AG09309 (cell line): ENCODE measurements around the gene ADGRG6.

Source experiments
- DNase-seq: peaks from one replicate; pipeline ENCODE4 v3.0.0-alpha.2; 2010; ENCODE audit warnings: low read depth
- H3K4me3 ChIP-seq: 2 replicates; pipeline ENCODE4 v1.5.1; 2011; ENCODE audit warnings: mild to moderate bottlenecking, low read depth, low read length, moderate library complexity; ENCODE audit not compliant: control insufficient read depth
- TF ChIP-seq, protein P1 (sequence below): IDR thresholded peaks from 2 replicates; pipeline ENCODE4 v1.5.1; 2011; ENCODE audit warnings: mild to moderate bottlenecking, low read depth, low read length, inconsistent platforms; ENCODE audit not compliant: insufficient read depth, control insufficient read depth; ENCODE audit errors: missing control alignments

Gene ADGRG6

DNA sequence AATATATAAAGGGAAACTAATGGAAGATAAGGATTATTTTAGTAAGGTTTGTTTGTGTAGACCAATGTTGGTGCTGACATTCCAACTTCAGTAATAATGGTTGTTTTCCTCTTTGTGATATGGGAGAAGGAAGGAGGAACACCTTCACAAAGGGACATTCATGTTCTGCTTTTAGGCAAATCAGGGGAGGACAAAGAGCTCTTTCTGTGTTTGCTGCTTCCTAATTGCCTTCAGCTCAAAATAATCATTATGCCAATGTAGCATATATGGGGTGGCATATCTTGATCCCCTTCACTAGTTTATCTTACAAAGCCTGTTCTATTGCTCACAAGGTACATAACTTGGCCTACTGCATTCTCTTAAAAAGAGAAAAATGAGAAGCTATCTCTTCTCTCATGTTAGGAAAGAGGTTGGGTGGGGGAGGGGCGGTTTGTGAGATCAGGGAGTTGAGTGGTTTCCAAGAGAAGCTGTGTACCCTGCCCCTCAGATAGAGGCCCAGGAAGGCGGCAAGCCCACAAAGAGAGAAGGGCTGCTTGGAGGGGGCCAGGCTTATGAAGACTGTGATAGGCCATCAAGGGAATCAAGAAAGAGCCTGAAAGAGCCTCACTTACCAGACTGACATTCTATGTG is 4.7 kb upstream of the ADGRG6 start:
- TF ChIP-seq, protein P1, sequence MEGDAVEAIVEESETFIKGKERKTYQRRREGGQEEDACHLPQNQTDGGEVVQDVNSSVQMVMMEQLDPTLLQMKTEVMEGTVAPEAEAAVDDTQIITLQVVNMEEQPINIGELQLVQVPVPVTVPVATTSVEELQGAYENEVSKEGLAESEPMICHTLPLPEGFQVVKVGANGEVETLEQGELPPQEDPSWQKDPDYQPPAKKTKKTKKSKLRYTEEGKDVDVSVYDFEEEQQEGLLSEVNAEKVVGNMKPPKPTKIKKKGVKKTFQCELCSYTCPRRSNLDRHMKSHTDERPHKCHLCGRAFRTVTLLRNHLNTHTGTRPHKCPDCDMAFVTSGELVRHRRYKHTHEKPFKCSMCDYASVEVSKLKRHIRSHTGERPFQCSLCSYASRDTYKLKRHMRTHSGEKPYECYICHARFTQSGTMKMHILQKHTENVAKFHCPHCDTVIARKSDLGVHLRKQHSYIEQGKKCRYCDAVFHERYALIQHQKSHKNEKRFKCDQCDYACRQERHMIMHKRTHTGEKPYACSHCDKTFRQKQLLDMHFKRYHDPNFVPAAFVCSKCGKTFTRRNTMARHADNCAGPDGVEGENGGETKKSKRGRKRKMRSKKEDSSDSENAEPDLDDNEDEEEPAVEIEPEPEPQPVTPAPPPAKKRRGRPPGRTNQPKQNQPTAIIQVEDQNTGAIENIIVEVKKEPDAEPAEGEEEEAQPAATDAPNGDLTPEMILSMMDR, result no peak
- DNase-seq, result no peak
- H3K4me3 ChIP-seq, result no peak overlapping the region

DNA sequence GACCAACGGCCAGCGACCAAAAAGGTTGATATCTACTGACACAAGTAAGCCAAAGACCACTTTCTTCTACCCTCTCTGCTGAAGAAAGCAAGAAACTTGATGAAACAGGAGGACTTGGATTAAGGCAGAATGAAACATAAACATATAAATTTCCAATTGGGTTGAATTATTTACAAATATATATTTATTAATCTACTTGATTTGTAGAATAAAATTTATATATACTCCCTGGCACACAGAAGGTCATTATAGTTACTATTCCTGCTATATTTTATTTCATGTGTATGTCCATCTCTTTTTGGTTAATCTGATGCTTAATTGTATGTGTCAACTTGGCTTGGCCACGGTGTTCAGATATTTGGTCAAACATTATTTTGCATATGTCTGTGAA is 4.2 kb upstream of the ADGRG6 start:
- no peak overlapping the region for H3K4me3 ChIP-seq
- no peak for DNase-seq
- TF ChIP-seq, protein P1, result no peak

DNA sequence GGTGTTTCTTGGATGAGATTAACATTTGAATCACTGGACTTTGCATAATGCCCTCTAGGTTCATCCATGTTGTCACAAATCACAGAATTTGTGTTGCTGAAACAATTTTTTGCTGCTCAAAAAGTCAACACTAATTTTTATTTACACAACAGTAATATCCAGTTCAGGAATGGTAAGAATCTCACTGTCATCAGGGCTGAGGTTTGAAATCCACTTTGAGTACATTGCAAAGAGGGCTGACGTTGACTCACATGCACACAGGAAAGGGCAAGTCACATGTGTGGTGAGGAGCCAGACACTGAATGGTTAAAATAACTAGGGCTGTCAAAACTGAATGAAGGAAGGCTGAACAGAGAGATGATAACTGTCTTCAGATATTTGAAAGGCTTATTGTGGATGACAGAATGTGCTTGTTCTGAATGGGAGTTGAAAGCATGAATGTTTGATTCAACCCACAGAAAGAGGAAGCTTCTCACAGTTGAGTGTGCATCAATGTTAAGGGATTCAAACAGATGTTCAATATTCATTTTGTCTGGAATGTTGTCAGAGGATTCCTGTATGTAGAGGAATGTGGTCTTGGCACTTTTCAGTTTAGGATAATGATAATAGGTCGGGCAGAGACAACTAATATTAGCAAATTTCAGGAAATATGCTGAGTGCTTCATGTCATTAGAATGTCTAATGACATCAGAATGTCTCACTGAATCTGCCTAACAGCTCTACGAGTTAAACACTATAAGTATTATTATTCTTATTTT is 3.6 kb upstream of the ADGRG6 start:
- DNase-seq, result no peak
- no peak overlapping the region for H3K4me3 ChIP-seq
- TF ChIP-seq, protein P1, result no peak

DNA sequence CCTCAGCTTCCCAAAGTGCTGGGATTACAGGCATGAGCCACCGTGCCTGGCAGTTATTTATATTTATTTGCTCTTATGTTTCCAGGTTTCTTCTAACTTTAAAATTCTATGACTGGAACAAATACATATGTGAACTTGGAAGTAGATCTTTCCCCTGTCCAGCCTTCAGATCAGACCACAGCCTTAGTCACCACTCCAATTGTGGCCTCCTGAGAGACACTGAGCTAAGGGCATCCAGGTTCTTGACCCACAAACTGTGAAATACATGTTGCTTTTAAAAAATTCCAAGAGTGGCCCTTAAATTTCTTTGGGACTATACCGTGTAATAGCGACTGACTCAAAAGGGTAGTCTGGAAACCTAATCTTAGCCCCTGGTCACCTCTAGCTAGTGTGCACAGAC is 1.5 kb upstream of the ADGRG6 start:
- H3K4me3 ChIP-seq, result no peak overlapping the region
- DNase-seq, result no peak

DNA sequence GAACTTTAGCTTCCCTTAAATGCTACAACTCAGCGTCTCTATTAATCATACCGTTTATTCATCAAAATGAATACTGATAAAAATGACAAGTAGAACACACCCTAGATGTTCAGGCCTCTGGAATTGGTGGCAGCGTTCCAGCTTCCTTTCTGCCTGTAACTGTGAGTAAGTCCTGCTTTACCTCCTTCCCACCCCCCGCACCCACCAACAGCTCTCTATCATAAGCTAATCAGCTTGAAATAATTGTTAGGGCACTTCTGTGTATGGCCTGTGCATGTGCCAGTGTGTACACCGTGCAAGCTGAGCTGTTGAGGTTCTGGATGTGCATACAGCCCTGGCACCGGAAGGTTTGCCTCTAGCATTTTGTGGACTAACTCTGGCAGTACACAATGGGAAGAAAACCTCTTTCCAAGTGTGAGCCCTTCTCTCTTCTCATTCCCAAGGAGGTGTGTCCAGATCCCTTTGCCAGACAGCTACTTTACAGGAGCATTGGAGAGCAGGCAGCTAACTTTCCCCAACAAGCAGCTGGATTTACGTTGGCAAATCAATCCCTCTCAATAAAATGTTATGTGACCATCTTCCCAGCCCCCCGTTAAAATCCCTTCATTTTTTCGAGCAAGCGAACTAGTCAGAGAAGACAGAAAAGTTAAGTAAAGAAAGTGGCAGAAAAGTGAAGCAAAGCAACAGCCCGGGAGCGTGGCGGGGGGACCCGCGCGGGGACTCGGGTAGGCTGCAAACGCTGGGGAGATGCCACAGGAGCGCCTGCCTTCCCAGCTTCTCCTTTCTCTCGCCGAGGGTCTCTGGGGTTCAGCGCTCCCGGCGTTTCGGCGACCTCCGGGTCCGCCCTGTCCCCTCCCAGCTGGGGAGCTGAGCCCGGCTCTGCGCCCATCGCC is 803 bp upstream of the ADGRG6 start:
- no peak for DNase-seq
- TF ChIP-seq, protein P1, result no peak
- H3K4me3 ChIP-seq, result peak overlapping the region; percentile 62

More for the DNA sequence above, 1.5 kb upstream of the ADGRG6 start:
- TF ChIP-seq, protein P1, result no peak

DNA sequence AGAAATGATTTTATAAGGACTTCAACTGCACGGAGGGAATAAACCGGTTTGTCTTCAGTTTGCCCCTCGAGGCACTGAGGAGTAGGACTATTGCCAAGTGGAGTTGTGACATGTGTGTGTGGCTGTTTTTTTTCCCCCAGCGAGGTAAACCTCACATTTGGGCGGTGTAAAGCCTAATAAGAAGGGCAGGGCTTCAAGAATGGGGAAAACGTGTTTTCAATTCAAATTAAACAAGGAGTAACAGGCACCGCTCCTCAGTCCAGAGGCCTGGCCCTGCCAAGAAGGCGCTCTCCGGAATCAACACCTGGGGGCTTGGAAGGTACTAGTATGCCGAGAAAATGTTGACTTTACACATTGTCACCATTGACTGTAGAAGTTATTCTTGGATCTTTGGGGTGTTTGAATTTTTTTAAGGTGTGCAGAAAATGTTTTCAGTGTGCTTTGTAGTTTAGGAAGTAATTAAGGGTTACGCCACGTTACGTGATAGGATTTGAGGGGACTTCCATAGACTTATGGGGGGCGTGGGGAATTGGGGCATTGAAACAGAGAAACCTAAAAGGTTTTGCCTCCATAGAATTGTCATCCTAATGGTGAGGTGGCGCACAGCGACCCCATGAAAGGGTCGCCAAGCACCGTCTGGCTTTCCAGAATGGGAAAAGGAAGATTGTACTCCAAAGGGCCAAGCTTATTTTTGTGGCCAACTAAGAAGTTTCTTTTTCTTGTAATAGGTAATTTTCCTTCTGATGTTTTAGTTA is 791 bp downstream of the ADGRG6 start:
- peak overlapping the region; percentile 62 for H3K4me3 ChIP-seq
- DNase-seq, result no peak
- TF ChIP-seq, protein P1, result no peak
